ENCODE results near the gene AKAP1. TPM values are rescaled to one million over a fixed set of nuclear protein-coding genes. Genes with fewer than 3 reads are reported as not detected.

Gene AKAP1
- total RNA-seq, 4 donors from 2014 or later, result 82.7 to 110 (median 104) TPM

DNA sequence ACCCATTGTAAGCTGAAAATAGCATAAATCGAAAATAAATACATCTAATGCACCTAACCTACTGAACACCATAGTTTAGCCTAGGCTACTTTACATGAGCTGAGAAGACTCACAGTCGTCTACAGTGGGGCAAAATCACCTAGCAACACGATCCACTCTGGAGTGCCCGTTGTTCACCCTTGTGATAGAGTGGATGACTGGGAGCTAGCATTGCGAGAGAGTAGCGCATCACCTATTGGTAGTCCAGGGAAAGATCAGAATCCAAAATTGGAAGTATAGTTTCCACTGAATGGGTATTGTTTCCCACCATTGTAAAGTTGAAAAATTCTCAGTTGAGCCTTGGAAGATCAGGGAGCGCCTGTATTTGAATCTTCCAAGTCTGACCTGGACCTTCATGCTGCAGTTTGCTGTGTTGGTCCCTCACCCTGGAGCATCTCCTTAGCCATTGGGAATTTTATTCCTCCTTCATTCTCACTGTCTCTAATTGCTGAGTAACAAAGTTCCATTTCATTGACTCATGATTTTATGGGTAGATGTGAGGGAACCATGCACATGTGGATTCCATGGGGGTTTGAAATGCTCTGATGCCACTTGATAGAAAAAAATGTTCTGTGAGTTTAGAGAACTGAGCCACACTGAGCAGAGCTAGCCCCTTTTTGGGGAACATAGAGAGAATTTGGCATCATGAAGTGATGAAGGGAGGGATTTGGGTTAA, 19.6 kb downstream of the AKAP1 start:
- H3K27ac ChIP-seq (replicated peaks in 1 of 4), result peak overlapping the region in 1 of 4 donors; percentile 24
- no peak overlapping the region for H3K4me3 ChIP-seq
- H3K27me3 ChIP-seq, result no peaks in the 10 kb centered on the region
- intact Hi-C loops (cut with DNase I), result no loop called here
- H3K4me1 ChIP-seq, result peaks cover 59 to 89% (median 83%) of the 10 kb centered on the region in 4 donors
- peaks cover 0 to 21% (median 10%) of the 10 kb centered on the region in 4 donors for H3K36me3 ChIP-seq
- TF ChIP-seq EP300 (IDR thresholded peaks at IDR 0.05) (no peak), POLR2A (IDR thresholded peaks at IDR 0.05; ENCODE audit: low read depth) (no peak), POLR2AphosphoS5 (IDR thresholded peaks at IDR 0.05) (no peak)
- TF ChIP-seq, protein P1, sequence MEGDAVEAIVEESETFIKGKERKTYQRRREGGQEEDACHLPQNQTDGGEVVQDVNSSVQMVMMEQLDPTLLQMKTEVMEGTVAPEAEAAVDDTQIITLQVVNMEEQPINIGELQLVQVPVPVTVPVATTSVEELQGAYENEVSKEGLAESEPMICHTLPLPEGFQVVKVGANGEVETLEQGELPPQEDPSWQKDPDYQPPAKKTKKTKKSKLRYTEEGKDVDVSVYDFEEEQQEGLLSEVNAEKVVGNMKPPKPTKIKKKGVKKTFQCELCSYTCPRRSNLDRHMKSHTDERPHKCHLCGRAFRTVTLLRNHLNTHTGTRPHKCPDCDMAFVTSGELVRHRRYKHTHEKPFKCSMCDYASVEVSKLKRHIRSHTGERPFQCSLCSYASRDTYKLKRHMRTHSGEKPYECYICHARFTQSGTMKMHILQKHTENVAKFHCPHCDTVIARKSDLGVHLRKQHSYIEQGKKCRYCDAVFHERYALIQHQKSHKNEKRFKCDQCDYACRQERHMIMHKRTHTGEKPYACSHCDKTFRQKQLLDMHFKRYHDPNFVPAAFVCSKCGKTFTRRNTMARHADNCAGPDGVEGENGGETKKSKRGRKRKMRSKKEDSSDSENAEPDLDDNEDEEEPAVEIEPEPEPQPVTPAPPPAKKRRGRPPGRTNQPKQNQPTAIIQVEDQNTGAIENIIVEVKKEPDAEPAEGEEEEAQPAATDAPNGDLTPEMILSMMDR (IDR thresholded peaks at IDR 0.05), result no peak
- H3K9me3 ChIP-seq, result no peaks in the 10 kb centered on the region
- 95% methylated on average over 6 of the region's 7 CpGs for WGBS
- DNase-seq (ENCODE audit: extremely low spot score), result no peak

DNA sequence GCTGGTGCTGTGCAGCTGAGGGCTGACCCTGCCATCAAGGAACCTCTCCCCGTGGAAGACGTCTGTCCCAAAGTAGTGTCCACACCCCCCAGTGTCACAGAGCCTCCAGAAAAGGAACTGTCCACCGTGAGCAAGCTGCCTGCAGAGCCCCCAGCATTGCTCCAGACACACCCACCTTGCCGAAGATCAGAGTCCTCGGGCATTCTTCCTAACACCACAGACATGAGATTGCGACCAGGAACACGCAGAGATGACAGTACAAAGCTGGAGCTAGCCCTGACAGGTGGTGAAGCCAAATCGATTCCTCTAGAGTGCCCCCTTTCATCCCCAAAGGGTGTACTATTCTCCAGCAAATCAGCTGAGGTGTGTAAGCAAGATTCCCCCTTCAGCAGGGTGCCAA, 20.5 kb downstream of the AKAP1 start:
- WGBS, result 89% methylated on average over 8 of the region's 8 CpGs
- Histone ChIP-seq H3K27me3 (no peaks in the 10 kb centered on the region), H3K4me3 (no peak overlapping the region), H3K27ac (replicated peaks in 1 of 4) (no peak overlapping the region), H3K9me3 (no peaks in the 10 kb centered on the region), H3K4me1 (peaks cover 67 to 92% (median 84%) of the 10 kb centered on the region in 4 donors), H3K36me3 (peaks cover 0 to 21% (median 10%) of the 10 kb centered on the region in 4 donors)
- TF ChIP-seq POLR2A (IDR thresholded peaks at IDR 0.05; ENCODE audit: low read depth) (no peak), EP300 (IDR thresholded peaks at IDR 0.05) (no peak), POLR2AphosphoS5 (IDR thresholded peaks at IDR 0.05) (no peak)
- TF ChIP-seq, protein P1 (IDR thresholded peaks at IDR 0.05), result no peak
- no peak for DNase-seq (ENCODE audit: extremely low spot score)
- intact Hi-C loops (cut with DNase I), result no loop called here

DNA sequence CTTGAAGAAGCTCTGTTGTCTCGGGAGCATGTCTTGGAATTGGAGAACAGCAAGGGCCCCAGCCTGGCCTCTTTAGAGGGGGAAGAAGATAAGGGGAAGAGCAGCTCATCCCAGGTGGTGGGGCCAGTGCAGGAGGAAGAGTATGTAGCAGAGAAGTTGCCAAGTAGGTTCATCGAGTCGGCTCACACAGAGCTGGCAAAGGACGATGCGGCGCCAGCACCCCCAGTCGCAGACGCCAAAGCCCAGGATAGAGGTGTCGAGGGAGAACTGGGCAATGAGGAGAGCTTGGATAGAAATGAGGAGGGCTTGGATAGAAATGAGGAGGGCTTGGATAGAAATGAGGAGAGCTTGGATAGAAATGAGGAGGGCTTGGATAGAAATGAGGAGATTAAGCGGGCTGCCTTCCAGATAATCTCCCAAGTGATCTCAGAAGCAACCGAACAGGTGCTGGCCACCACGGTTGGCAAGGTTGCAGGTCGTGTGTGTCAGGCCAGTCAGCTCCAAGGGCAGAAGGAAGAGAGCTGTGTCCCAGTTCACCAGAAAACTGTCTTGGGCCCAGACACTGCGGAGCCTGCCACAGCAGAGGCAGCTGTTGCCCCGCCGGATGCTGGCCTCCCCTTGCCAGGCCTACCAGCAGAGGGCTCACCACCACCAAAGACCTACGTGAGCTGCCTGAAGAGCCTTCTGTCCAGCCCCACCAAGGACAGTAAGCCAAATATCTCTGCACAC, 21.2 kb downstream of the AKAP1 start:
- intact Hi-C loops (cut with DNase I), result no loop called here
- 88% methylated on average over 17 of the region's 17 CpGs for WGBS
- Histone ChIP-seq H3K27ac (replicated peaks in 1 of 4) (peak overlapping the region in 2 of 4 donors; percentile 8 to 12), H3K36me3 (peaks cover 0 to 26% (median 10%) of the 10 kb centered on the region in 4 donors), H3K9me3 (no peaks in the 10 kb centered on the region), H3K4me1 (peaks cover 74 to 94% (median 84%) of the 10 kb centered on the region in 4 donors), H3K27me3 (no peaks in the 10 kb centered on the region), H3K4me3 (no peak overlapping the region)
- DNase-seq (ENCODE audit: extremely low spot score), result no peak
- TF ChIP-seq POLR2A (IDR thresholded peaks at IDR 0.05; ENCODE audit: low read depth), result no peak
- TF ChIP-seq, protein P1 (IDR thresholded peaks at IDR 0.05), result peak in 2 of 3 experiments; percentile 27 to 43

DNA sequence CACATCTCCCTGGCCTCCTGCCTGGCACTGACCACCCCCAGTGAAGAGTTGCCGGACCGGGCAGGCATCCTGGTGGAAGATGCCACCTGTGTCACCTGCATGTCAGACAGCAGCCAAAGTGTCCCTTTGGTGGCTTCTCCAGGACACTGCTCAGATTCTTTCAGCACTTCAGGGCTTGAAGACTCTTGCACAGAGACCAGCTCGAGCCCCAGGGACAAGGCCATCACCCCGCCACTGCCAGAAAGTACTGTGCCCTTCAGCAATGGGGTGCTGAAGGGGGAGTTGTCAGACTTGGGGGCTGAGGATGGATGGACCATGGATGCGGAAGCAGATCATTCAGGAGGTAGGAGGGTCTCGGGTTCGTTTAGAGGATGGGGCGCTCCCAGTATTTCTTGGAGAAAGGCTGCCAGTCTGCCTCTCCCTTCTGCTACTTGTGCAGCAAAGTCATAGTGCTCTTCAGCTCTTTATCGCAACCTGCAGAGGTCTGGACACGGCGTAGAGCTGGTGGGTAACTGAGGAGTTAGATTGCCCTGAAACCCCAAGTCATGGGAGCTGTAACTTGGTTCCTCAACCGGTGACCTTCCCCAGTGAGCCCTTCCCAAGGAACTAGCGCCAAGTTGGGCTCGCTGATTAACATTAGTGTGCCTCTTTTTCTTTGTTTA, 21.9 kb downstream of the AKAP1 start:
- WGBS, result 92% methylated on average over 13 of the region's 14 CpGs
- TF ChIP-seq POLR2AphosphoS5 (IDR thresholded peaks at IDR 0.05) (no peak), POLR2A (IDR thresholded peaks at IDR 0.05; ENCODE audit: low read depth) (no peak), EP300 (IDR thresholded peaks at IDR 0.05) (no peak)
- TF ChIP-seq, protein P1 (IDR thresholded peaks at IDR 0.05), result no peak
- no peak for DNase-seq (ENCODE audit: extremely low spot score)
- no peak overlapping the region for H3K4me3 ChIP-seq
- peak overlapping the region in 3 of 4 donors; percentile 11 to 19 (median 12) for H3K27ac ChIP-seq (replicated peaks in 1 of 4)
- peaks cover 76 to 94% (median 88%) of the 10 kb centered on the region in 4 donors for H3K4me1 ChIP-seq
- intact Hi-C loops (cut with DNase I), result no loop called here
- H3K27me3 ChIP-seq, result no peaks in the 10 kb centered on the region
- peaks cover 0 to 33% (median 14%) of the 10 kb centered on the region in 4 donors for H3K36me3 ChIP-seq
- H3K9me3 ChIP-seq, result no peaks in the 10 kb centered on the region

Data from esophagus muscularis mucosa (tissue), 4 donors.